K562 (cell line): ENCODE measurements around the gene ARHGAP18. TPM values are rescaled to one million over a fixed set of nuclear protein-coding genes. Genes with fewer than 3 reads are reported as not detected.

Experiments used
- ATAC-seq: fragments of 200-7000 bp; cut with Tn5 transposase; 3 replicates; pipeline ENCODE4 v1.9.1; 2020; ENCODE audit warnings: moderate library complexity
- BruUV-seq: library from RNA; stranded (reverse); fragments of 400-500 nt; replicated peaks from 2 replicates; lab custom pipeline; 2021; lab: Mats Ljungman, UMichigan
- CTCF ChIA-PET: fragments of 300-600 bp; formaldehyde crosslinking; extraction: SDS; loops from one replicate; lab custom pipeline; 2021; ENCODE audit warnings: low intra/inter-chr PET ratio; lab: Yijun Ruan, JAX
- POLR2A ChIA-PET: fragments of 300-600, 350-650 bp; sonication (Branson Sonifier 250); formaldehyde crosslinking; extraction: SDS; loops from one replicate; lab custom pipeline; 2021; ENCODE audit warnings: antibody characterized with exemption, inconsistent platforms; lab: Yijun Ruan, JAX
- DNase-seq, 4 experiments: peaks; one replicate each; pipeline versions ENCODE4 v3.0.0 to v3.0.0-alpha.2; 2011 to 2018; ENCODE audit warnings: low spot score in 3 of 4, mixed read lengths in 3 of 4; ENCODE audit errors: extremely low read depth in 1 of 4
- FAIRE-seq: peaks from 2 replicates; lab custom pipeline; 2011; peaks lifted over from hg19 to GRCh38; lab: Jason Lieb, UNC
- H2AFZ ChIP-seq: 2 replicates; pipeline ENCODE4 v1.6.0; 2011; ENCODE audit warnings: low read depth, low read length, control low read depth, inconsistent platforms
- H3K27ac ChIP-seq: fragments of 200-600 bp; 3 replicates; pipeline ENCODE4 v1.8.0; 2011; ENCODE audit warnings: low read depth, mild to moderate bottlenecking, control low read depth, inconsistent platforms, low read length, moderate library complexity, mixed read lengths; ENCODE audit errors: extremely low read depth
- H3K27me3 ChIP-seq, 2 experiments: fragments of 300-600 bp in 1 of 2; 2 replicates in 1 of 2; 3 replicates in 1 of 2; pipeline versions ENCODE4 v1.6.0 to v1.8.0; 2011; ENCODE audit warnings: inconsistent platforms in 2 of 2, low read length in 2 of 2, mild to moderate bottlenecking in 1 of 2, mixed read lengths in 1 of 2, moderate library complexity in 1 of 2; ENCODE audit not compliant: control insufficient read depth in 2 of 2, insufficient read depth in 2 of 2
- H3K36me3 ChIP-seq: fragments of 300-600 bp; 3 replicates; pipeline ENCODE4 v1.8.0; 2011; ENCODE audit warnings: mild to moderate bottlenecking, low read length, inconsistent platforms; ENCODE audit not compliant: control insufficient read depth, insufficient read depth
- H3K4me1 ChIP-seq, 2 experiments: fragments of 200-600 bp in 1 of 2; replicated peaks in 1 of 2; 2 replicates in 1 of 2; 3 replicates in 1 of 2; pipeline versions ENCODE4 v1.5.1 to v1.8.0; 2011; ENCODE audit warnings: inconsistent platforms in 2 of 2, low read length in 2 of 2, mild to moderate bottlenecking in 1 of 2, mixed read lengths in 1 of 2, moderate library complexity in 1 of 2; ENCODE audit not compliant: control insufficient read depth in 2 of 2, insufficient read depth in 2 of 2
- H3K4me2 ChIP-seq: 2 replicates; pipeline ENCODE4 v1.6.1; 2011; ENCODE audit warnings: low read length, control low read depth, inconsistent platforms, mixed read lengths; ENCODE audit not compliant: insufficient read depth
- H3K4me3 ChIP-seq: fragments of 200-600 bp; sonication (generic), shearing (Covaris generic); 2 replicates; pipeline ENCODE4 v1.5.1; 2016; ENCODE audit warnings: control low read depth, inconsistent platforms
- H3K79me2 ChIP-seq: fragments of 200-600 bp; 3 replicates; pipeline ENCODE4 v1.8.0; 2011; ENCODE audit warnings: low read length, inconsistent platforms; ENCODE audit not compliant: control insufficient read depth, insufficient read depth
- H3K9ac ChIP-seq, 2 experiments: 2 replicates each; pipeline versions ENCODE4 v1.6.0 to v1.6.1; 2011; ENCODE audit warnings: low read depth in 2 of 2, low read length in 2 of 2, control low read depth in 1 of 2, inconsistent platforms in 1 of 2, mild to moderate bottlenecking in 1 of 2, mixed read lengths in 1 of 2; ENCODE audit not compliant: insufficient read depth in 1 of 2
- H3K9me1 ChIP-seq: one replicate; pipeline ENCODE4 v1.6.0; 2011; ENCODE audit warnings: inconsistent platforms, mild to moderate bottlenecking, low read length, moderate library complexity; ENCODE audit not compliant: control insufficient read depth, insufficient read depth
- H3K9me3 ChIP-seq: replicated peaks from 2 replicates; pipeline ENCODE4 v1.5.1; 2011; ENCODE audit warnings: low read depth, low read length, inconsistent platforms; ENCODE audit not compliant: control insufficient read depth, insufficient read depth
- H4K20me1 ChIP-seq: replicated peaks from 2 replicates; pipeline ENCODE4 v1.6.1; 2011; ENCODE audit warnings: low read length, inconsistent platforms, mixed read lengths; ENCODE audit not compliant: control insufficient read depth, insufficient read depth
- ETS1 ChIP-seq: conservative IDR thresholded peaks from 2 replicates; pipeline ENCODE4 v1.6.1; 2011; ENCODE audit warnings: low read depth, mild to moderate bottlenecking, low read length; ENCODE audit not compliant: control insufficient read depth
- HOXB6 ChIP-seq: fragments of 250-450 bp; sonication (Bioruptor Pico); IDR thresholded peaks from 2 replicates; pipeline ENCODE4 v1.5.1; 2022; ENCODE audit warnings: mild to moderate bottlenecking, borderline replicate concordance
- NFIX ChIP-seq: fragments of 250-450 bp; sonication (Bioruptor Pico); IDR thresholded peaks from 2 replicates; pipeline ENCODE4 v1.4.0; 2020; ENCODE audit warnings: low read depth, mild to moderate bottlenecking, moderate library complexity
- NR0B1 ChIP-seq: fragments of 450-650 bp; IDR thresholded peaks from one replicate; pipeline ENCODE4 v1.6.1; 2018; ENCODE audit warnings: mild to moderate bottlenecking, moderate library complexity; ENCODE audit not compliant: partially characterized antibody
- NR3C1 ChIP-seq: sonication (generic); formaldehyde crosslinking; IDR thresholded peaks from 2 replicates; pipeline ENCODE4 v1.8.1; 2022; ENCODE audit warnings: missing genetic modification reagents
- RAD21 ChIP-seq, 2 experiments: fragments of 250-450 bp in 1 of 2; fragments of 450-650 bp in 1 of 2; sonication (Bioruptor Pico) in 1 of 2; formaldehyde crosslinking in 1 of 2; IDR thresholded peaks in 1 of 2; conservative IDR thresholded peaks in 1 of 2; 2 replicates each; pipeline versions ENCODE4 v1.4.0 to v1.8.0; 2020 to 2022; ENCODE audit warnings: mild to moderate bottlenecking in 2 of 2, moderate library complexity in 1 of 2
- ZBTB17 ChIP-seq: fragments of 450-650 bp; formaldehyde crosslinking; IDR thresholded peaks from 2 replicates; pipeline ENCODE4 v1.4.0; 2020; ENCODE audit warnings: mild to moderate bottlenecking
- WGBS: fragments of 100-300 bp; shearing (Covaris generic); methylation state at CpG from one replicate; pipeline ENCODE4 v1.1.6; 2016; ENCODE audit warnings: low coverage, mixed read lengths; ENCODE audit not compliant: insufficient coverage; ENCODE audit errors: missing lambda C conversion rate; 5-methylcytosine and 5-hydroxymethylcytosine counted together
- in situ Hi-C: fragments of 300-500 bp; cut with MboI; formaldehyde crosslinking; loops from 4 replicates; pipeline ENCODE4 v1.15.0; 2018; ENCODE audit warnings: inconsistent platforms, mixed read lengths
- intact Hi-C: fragments of 100-400 bp; cut with micrococcal nuclease; formaldehyde crosslinking; loops from 2 replicates; pipeline ENCODE4 v1.14.2; 2022
- polyA plus RNA-seq, 8 experiments: library from polyadenylated mRNA; depleted of rRNA in 4 of 8; stranded (reverse) in 5 of 8; unstranded in 3 of 8; fragments of >200 nt; fragmentation: Nextera tagmentation in 2 of 8; fragmentation: Illumina TruSeq in 1 of 8; extraction: Ambion mirVana in 2 of 8; extraction: Trizol in 1 of 8; gene quantifications; 2 replicates each; pipeline versions ENCODE4 v1.2.1 to v1.2.3, GENCODE V29; 2011 to 2014; ENCODE audit warnings: inconsistent platforms in 1 of 8, missing spikeins in 1 of 8
- total RNA-seq, 7 experiments: library from RNA; depleted of rRNA in 6 of 7; stranded (reverse); fragments of >200 nt in 6 of 7; fragmentation: Illumina TruSeq in 2 of 7; extraction: Trizol in 2 of 7; gene quantifications; 2 replicates each; pipeline versions ENCODE4 v1.2.1 to v1.2.3, GENCODE V29; 2011 to 2021; ENCODE audit warnings: low replicate concordance in 1 of 7
- TF ChIP-seq, protein P1 (sequence below), 3 experiments: IDR thresholded peaks in 2 of 3; conservative IDR thresholded peaks in 1 of 3; 2 replicates each; pipeline ENCODE4 v1.5.1; 2011 to 2012; ENCODE audit warnings: low read length in 3 of 3, mild to moderate bottlenecking in 3 of 3, control low read depth in 2 of 3, improper control_type of control experiment in 1 of 3, inconsistent platforms in 1 of 3, low read depth in 1 of 3, mixed read lengths in 1 of 3, moderate library complexity in 1 of 3; ENCODE audit not compliant: insufficient read depth in 2 of 3

Gene ARHGAP18
- total and polyA plus RNA-seq, 9 of the 15 experiments (the other 6 are each of a cell fraction or from before 2014, with no cell fraction given), result 13.3 to 29.7 (median 21.1) TPM

DNA sequence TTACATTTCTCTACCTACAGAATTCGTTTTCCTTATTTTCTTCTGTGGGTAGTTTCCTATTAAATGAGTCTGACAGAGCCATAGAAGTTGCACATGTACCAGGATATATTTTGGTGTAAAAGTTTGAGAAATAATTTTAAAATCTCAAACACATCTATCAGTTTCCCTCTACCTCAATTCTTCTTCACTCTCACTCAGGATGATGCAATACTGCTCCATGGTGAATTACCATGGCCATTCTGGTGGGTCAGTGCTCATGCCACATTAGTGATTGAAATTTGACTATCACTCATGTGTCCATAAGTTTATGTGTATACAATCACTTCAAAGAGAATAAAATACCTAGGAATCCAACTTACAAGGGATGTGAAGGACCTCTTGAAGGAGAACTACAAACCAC is 151.7 kb downstream of the ARHGAP18 start (continued):
- no peak for TF ChIP-seq NR0B1

DNA sequence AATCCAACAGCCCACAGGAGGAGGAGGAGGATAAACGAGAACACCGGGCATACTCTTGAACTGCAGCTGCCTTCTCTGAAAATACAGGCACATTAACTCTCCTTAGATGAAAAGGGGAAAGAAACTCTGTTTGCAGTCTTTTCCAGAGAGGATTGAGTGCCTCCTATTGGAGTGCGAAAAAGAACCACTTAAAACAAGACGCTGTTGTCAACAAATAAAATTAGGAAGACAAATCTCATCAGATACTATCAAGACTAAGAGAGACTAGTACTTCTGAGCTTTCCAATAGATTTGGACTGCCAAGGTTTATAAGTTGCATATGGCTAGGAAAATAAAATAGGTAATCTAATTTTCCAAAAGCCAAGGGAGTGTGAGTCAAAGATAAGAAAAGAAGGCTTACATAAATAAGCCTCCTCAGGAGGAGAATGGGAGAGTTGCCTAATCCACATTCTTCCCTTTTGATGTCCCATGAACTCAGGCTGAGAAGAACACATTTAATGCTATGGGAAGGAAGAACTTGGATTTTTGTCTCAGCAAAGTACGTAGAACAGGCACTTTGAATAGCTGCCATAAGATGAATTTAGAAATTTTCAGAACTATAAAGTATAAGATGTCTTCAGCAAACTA is 154.7 kb downstream of the ARHGAP18 start:
- H3K9me3 ChIP-seq, result no peaks in the 10 kb centered on the region
- in situ Hi-C loops, result no loop called here
- H3K4me1 ChIP-seq, result no peaks in the 10 kb centered on the region; a peak in 1 of 5 replicates
- H3K27me3 ChIP-seq, result no peaks in the 10 kb centered on the region; a peak in 2 of 5 replicates
- no peak overlapping the region for H3K4me3 ChIP-seq
- FAIRE-seq, result no peak
- H3K9ac ChIP-seq, result no peak overlapping the region
- WGBS, result 8% methylated on average over 5 of the region's 5 CpGs
- POLR2A ChIA-PET, result no interaction called here
- H3K79me2 ChIP-seq, result no peaks in the 10 kb centered on the region
- CTCF ChIA-PET, result no interaction called here
- ATAC-seq, result no peak
- H3K4me2 ChIP-seq, result no peak overlapping the region
- no peaks in the 10 kb centered on the region for H3K9me1 ChIP-seq
- no peak for DNase-seq
- intact Hi-C loops, result no loop called here
- no peaks in the 10 kb centered on the region for H3K36me3 ChIP-seq
- TF ChIP-seq ETS1 (no peak), RAD21 (CRISPR knock-in tag; conservative IDR thresholded peaks at IDR 0.05 in 1 of 2, IDR thresholded peaks at IDR 0.05 in 1 of 2) (0 out of 4 replicates have a peak, but pooled peaks of 1 of the 2 experiments have one; percentile 18), HOXB6 (CRISPR knock-in tag) (no peak), ZBTB17 (no peak), NFIX (CRISPR knock-in tag) (no peak), NR3C1 (CRISPR knock-in tag) (no peak)
- TF ChIP-seq, protein P1, sequence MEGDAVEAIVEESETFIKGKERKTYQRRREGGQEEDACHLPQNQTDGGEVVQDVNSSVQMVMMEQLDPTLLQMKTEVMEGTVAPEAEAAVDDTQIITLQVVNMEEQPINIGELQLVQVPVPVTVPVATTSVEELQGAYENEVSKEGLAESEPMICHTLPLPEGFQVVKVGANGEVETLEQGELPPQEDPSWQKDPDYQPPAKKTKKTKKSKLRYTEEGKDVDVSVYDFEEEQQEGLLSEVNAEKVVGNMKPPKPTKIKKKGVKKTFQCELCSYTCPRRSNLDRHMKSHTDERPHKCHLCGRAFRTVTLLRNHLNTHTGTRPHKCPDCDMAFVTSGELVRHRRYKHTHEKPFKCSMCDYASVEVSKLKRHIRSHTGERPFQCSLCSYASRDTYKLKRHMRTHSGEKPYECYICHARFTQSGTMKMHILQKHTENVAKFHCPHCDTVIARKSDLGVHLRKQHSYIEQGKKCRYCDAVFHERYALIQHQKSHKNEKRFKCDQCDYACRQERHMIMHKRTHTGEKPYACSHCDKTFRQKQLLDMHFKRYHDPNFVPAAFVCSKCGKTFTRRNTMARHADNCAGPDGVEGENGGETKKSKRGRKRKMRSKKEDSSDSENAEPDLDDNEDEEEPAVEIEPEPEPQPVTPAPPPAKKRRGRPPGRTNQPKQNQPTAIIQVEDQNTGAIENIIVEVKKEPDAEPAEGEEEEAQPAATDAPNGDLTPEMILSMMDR (IDR thresholded peaks at IDR 0.05 in 2 of 3, conservative IDR thresholded peaks at IDR 0.05 in 1 of 3; ENCODE audit: insufficient read depth in 2 of 3, low read depth in 1 of 3, low read length in 3 of 3), result peak in 1 of 3 experiments; percentile 13; a peak in 1 of 6 replicates
- H4K20me1 ChIP-seq, result no peaks in the 10 kb centered on the region
- no peak overlapping the region for H3K27ac ChIP-seq
- H2AFZ ChIP-seq, result no peak overlapping the region
- no TSS peak for BruUV-seq
